ENCODE measurements around the gene LIPG.

The LIPG gene

GRCh38 chr18:49640741-49641140 is 78.9 kb downstream of the LIPG start:
- no peak for DNase-seq

GRCh38 chr18:49645196-49645595 is 83.3 kb downstream of the LIPG start:
- DNase-seq, result no peak

GRCh38 chr18:49645841-49646351 is 84.0 kb downstream of the LIPG start:
- DNase-seq, result no peak

- DNase-seq, result no peak
Observed at GRCh38 chr18:49646873-49647272, 85.0 kb downstream of the LIPG start.

GRCh38 chr18:49647496-49648168 is 85.8 kb downstream of the LIPG start:
- DNase-seq, result no peak

- no peak for DNase-seq
Observed at GRCh38 chr18:49648326-49648725, 86.5 kb downstream of the LIPG start.
